ENCODE measurements around the gene FTSJ1. TPM values are rescaled to one million over a fixed set of nuclear protein-coding genes. Genes with fewer than 3 reads are reported as not detected.
"Not testable (repeated sequence)": the region's sequence is repeated elsewhere in the genome, so short reads cannot be mapped to it uniquely, and the experiment has no call there.

The FTSJ1 gene
- total RNA-seq, 1 donor from 2014 or later = 48.1 TPM

- DNase-seq (ENCODE audit: low read depth) = no peak
Observed at GRCh38 chrX:48497871-48498270, 21.9 kb downstream of the FTSJ1 start.

DNA sequence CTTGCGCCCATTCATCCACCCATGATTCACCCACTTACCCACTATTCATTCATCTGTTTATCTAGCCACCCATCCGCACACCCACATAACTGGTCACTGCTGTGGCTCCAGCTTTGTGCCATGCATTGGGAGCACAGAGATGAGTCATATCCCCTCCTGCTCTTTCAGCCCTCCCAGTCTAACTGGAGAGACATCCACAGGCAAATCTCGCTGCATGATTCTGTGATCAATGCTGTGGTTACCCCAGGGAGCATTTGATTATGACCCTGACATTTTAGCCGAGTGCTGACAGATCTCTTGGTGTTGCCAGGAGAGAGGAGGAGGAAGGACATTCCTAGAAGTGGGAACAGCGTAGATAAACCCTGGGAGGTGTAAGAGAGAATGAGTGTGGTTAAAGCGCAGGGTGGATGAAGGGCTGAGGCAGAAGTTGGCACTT is 22.4 kb downstream of the FTSJ1 start:
- DNase-seq (ENCODE audit: low read depth) = peak; percentile 93

GRCh38 chrX:48504261-48504660 is 28.3 kb downstream of the FTSJ1 start:
- no peak for DNase-seq (ENCODE audit: low read depth)

DNA sequence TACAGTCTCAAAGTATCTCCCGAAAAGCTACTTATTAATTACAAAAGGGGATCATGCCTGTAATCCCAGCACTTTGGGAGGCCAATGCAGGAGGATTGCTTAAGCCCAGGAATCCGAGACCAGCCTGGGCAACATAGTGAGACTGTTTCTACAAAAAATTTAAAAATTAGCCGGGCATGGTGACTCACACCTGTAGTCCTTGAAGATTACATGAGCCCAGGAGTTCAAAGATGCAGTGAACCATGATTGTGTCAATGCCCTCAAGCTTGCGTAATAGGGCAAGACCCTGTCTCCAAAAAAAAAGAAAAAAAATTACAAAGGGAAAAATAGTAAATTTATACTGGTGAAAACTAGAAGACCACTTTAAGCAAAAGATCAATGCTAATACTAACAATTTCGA is 29.5 kb downstream of the FTSJ1 start:
- peak; percentile 69 for DNase-seq (ENCODE audit: low read depth)

GRCh38 chrX:48507246-48507645 is 31.2 kb downstream of the FTSJ1 start:
- DNase-seq (ENCODE audit: low read depth) = no peak

GRCh38 chrX:48508400-48509244 is 32.6 kb downstream of the FTSJ1 start, which contains the start of gene PORCN:
TSS of gene PORCN (plus strand) at chrX:48508992. CDS start at chrX:48509821, 829 bp downstream.
- DNase-seq (ENCODE audit: low read depth) = peak; percentile 31

DNA sequence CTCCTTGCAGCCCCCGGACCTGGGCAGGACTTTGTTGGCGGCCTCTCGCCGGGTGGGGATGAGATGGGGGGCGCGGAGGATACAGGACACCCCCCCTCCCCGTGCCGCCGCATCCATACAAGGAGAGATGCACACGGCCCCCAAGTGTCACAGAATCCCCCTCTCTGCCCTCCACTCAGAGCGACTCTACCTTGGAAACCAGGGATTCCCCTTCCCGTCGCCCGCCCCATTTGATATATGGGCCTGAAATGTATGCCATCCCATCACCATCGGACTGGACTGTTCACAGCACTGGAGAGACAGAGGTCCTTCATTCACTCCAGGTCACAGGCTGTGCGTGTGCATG is 33.2 kb downstream of the FTSJ1 start:
- DNase-seq (ENCODE audit: low read depth) = no peak

DNA sequence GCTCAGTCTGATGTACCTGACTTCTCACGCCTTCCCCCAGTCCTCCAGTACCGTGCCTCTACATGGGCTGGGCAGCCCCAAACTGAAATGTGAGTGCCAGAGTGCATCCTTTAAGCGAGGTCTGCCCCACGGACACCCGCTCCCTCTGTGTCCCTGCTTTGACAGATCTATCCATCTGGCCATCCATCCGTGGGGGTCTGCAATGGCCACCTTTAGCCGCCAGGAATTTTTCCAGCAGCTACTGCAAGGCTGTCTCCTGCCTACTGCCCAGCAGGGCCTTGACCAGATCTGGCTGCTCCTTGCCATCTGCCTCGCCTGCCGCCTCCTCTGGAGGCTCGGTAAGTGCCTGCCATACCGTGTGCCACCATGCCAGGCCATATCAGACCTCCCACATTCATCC is 33.6 kb downstream of the FTSJ1 start:
- no peak for DNase-seq (ENCODE audit: low read depth)

GRCh38 chrX:48511560-48511959 is 35.6 kb downstream of the FTSJ1 start:
- DNase-seq (ENCODE audit: low read depth) = no peak

GRCh38 chrX:48512371-48512935 is 36.5 kb downstream of the FTSJ1 start:
- DNase-seq (ENCODE audit: low read depth) = no peak

DNA sequence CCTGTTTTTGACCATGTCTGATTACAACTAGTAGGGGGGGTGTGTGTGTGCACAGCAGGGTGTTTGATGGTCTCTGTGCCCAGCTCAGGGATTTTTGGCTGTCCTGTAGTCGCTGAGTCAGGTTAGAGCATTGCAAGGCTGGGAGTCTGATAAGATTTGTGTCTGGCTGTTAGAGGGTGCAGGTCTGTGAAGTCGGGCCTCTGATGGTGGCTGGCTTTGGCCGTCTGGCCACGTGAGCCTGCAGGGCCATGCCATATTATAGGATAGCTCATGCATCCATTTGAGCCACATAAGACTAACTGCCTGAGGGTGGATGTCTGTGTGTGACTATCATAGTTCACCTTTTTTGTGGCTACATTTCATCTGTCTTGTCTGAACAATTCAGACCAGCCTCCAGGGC is 37.7 kb downstream of the FTSJ1 start:
- no peak for DNase-seq (ENCODE audit: low read depth)

- DNase-seq (ENCODE audit: low read depth) = no peak
Observed at GRCh38 chrX:48514126-48514806, 38.3 kb downstream of the FTSJ1 start.

- no peak for DNase-seq (ENCODE audit: low read depth)
Observed at GRCh38 chrX:48514868-48515460, 39.0 kb downstream of the FTSJ1 start.

- no peak for DNase-seq (ENCODE audit: low read depth)
Observed at GRCh38 chrX:48515842-48516241, 39.8 kb downstream of the FTSJ1 start.

GRCh38 chrX:48516285-48516684 is 40.3 kb downstream of the FTSJ1 start:
- no peak for DNase-seq (ENCODE audit: low read depth)

DNA sequence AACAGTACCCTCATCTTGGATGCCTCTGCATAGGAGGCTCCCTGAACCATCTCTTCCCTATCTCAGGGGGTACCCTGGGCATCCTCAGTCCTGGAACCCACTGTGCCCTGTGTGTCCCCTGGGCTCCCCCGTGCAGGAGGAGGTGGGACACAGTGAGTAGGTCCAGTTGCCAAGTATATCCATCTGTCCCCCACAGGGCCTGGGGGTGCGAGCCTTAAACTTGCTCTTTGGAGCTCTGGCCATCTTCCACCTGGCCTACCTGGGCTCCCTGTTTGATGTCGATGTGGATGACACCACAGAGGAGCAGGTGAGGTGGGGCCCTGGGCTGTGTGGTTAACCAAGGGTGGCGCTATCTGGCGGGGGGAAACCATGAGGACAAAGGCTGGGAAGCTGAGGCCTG is 41.0 kb downstream of the FTSJ1 start:
- DNase-seq (ENCODE audit: low read depth) = no peak

GRCh38 chrX:48519481-48519880 is 43.5 kb downstream of the FTSJ1 start:
- DNase-seq (ENCODE audit: low read depth) = not testable (repeated sequence)

GRCh38 chrX:48520455-48520854 is 44.5 kb downstream of the FTSJ1 start:
- DNase-seq (ENCODE audit: low read depth) = no peak

DNA sequence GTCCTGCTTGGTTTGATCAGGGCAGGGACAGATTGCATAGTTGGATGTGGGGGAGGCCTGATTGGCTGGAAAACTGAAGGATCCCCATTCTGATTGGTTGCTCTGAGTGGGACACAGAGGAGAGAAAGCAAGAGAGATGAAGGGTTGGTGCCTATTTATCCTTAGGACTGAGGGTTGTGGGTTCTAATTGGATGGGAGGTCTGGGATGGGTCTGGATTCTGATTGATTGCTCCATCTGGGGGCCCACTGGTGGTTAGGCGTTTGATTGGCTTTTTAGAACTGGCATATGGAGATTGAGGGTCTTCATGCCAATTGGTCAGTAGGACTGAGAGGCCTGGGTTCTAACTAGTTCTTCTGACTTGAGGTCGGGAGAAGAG is 45.0 kb downstream of the FTSJ1 start:
- no peak for DNase-seq (ENCODE audit: low read depth)

GRCh38 chrX:48521353-48522243 is 45.6 kb downstream of the FTSJ1 start, which contains the start of gene EBP:
TSS of gene EBP (plus strand) at chrX:48521808. CDS start at chrX:48523772, 1,964 bp downstream.
- DNase-seq (ENCODE audit: low read depth) = peak; percentile 79

DNA sequence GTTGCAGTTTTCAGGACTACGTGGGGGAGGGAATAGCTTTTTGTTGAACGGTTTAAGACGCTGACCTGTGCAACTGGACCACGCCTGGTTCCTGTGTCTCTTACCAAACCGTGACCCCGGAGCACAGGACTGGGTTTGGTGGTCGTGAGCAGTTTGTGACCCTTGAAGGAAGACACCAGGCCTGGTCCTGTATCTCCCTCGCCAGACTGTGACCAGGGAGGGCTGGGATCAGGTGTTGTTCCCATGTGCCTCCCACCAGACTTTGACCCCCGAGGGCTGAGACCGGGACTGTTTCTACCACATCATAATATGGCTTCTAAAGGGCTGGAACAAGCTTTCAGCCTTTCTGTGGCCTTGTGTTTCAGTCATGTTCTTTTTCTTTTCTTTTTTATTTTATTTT is 46.3 kb downstream of the FTSJ1 start:
- no peak for DNase-seq (ENCODE audit: low read depth)
